Measurements from ENCODE around the gene PDIA2. TPM values are rescaled to one million over a fixed set of nuclear protein-coding genes. Genes with fewer than 3 reads are reported as not detected.

The PDIA2 gene
- total RNA-seq, 4 donors from 2014 or later, result 0.22 to 0.94 TPM; not detected in 2

DNA sequence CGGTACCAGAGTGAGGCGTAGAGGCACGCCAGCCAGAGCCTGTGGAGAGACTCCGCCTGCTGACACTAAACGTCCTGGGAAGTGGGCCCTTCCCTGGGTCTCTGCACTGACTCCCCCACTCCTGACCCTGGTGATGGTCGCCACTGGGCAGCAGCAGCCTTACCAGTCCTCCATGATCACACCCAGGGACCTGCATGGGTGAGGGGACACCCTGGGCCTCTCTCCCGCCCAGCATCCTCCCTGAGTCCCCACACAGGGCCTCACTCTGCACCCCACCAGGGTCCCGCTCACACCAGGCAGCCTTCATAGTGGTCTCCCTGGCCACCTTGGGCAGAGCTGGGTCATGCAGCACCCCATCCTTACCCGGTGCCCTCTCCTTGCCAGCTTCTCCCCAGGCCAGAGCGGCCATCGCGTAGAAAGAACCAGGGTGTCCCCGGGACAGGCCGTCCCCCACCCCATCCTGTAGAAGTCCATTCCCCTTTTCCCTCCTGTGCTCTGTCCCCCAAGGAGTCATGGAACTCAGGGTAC lies 17.9 kb upstream of the PDIA2 start:
- TF ChIP-seq CTCF (IDR thresholded peaks at IDR 0.05; ENCODE audit: low read depth), result no peak

- TF ChIP-seq CTCF (IDR thresholded peaks at IDR 0.05; ENCODE audit: low read depth), result no peak
These were observed 17.3 kb upstream of the PDIA2 start for GRCh38 chr16:265711-266110.

GRCh38 chr16:266258-267164 lies 16.5 kb upstream of the PDIA2 start:
- TF ChIP-seq CTCF (IDR thresholded peaks at IDR 0.05; ENCODE audit: low read depth), result no peak

- no peak for TF ChIP-seq CTCF (IDR thresholded peaks at IDR 0.05; ENCODE audit: low read depth)
These were observed 14.6 kb upstream of the PDIA2 start for GRCh38 chr16:268141-269053.

GRCh38 chr16:269061-269796 lies 13.7 kb upstream of the PDIA2 start:
- no peak for TF ChIP-seq CTCF (IDR thresholded peaks at IDR 0.05; ENCODE audit: low read depth)

GRCh38 chr16:270381-271255 lies 12.3 kb upstream of the PDIA2 start:
- TF ChIP-seq CTCF (IDR thresholded peaks at IDR 0.05; ENCODE audit: low read depth), result no peak
